Fibroblast of mammary gland (primary cell): ENCODE data around the gene NCKAP5L.
"Not testable (repeated sequence)": the region's sequence is repeated elsewhere in the genome, so short reads cannot be mapped to it uniquely, and the experiment has no call there.

Experiments used
- DNase-seq: peaks from one replicate; pipeline ENCODE4 v3.0.0-alpha.2; 2010; ENCODE audit warnings: low read depth
- H3K4me3 ChIP-seq: 2 replicates; pipeline ENCODE4 v1.5.1; 2011; ENCODE audit warnings: low read depth, mild to moderate bottlenecking, low read length, moderate library complexity; ENCODE audit not compliant: control insufficient read depth
- TF ChIP-seq, protein P1 (sequence below): conservative IDR thresholded peaks from 2 replicates; pipeline ENCODE4 v1.5.1; 2011; ENCODE audit warnings: low read depth, low read length, inconsistent platforms; ENCODE audit not compliant: control insufficient read depth, insufficient read depth

The NCKAP5L gene

GRCh38 chr12:49873361-49873934 is 45.2 kb upstream of the NCKAP5L start:
- DNase-seq, result peak; percentile 49
- H3K4me3 ChIP-seq, result no peak overlapping the region
- TF ChIP-seq, protein P1, sequence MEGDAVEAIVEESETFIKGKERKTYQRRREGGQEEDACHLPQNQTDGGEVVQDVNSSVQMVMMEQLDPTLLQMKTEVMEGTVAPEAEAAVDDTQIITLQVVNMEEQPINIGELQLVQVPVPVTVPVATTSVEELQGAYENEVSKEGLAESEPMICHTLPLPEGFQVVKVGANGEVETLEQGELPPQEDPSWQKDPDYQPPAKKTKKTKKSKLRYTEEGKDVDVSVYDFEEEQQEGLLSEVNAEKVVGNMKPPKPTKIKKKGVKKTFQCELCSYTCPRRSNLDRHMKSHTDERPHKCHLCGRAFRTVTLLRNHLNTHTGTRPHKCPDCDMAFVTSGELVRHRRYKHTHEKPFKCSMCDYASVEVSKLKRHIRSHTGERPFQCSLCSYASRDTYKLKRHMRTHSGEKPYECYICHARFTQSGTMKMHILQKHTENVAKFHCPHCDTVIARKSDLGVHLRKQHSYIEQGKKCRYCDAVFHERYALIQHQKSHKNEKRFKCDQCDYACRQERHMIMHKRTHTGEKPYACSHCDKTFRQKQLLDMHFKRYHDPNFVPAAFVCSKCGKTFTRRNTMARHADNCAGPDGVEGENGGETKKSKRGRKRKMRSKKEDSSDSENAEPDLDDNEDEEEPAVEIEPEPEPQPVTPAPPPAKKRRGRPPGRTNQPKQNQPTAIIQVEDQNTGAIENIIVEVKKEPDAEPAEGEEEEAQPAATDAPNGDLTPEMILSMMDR, result no peak

DNA sequence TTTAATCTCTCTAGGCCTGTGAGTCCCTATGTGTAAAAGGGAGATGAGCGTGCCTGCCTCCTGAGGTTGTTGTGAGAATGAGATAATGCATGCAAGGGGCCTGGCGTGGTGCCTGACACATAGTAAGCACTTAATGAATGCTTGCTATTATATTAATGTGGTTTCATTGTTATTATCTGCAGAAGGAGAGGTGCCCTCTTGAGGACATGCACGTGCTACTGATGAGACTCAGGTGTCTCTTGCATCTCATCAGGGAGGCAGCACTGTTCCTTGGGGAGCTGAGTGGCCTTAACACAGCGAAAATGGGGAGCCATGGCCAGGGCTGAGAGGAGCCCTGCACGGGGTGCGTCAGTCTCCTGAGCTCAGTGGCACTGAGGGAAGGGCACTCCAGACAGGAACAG is 44.6 kb upstream of the NCKAP5L start:
- TF ChIP-seq, protein P1, result no peak
- H3K4me3 ChIP-seq, result no peak overlapping the region
- DNase-seq, result peak; percentile 41

- no peak for DNase-seq
- H3K4me3 ChIP-seq, result no peak overlapping the region
- TF ChIP-seq, protein P1, result no peak
Observed at GRCh38 chr12:49872381-49872780, 44.2 kb upstream of the NCKAP5L start.

GRCh38 chr12:49871811-49872251 is 43.6 kb upstream of the NCKAP5L start:
- not testable (repeated sequence) for DNase-seq, H3K4me3 ChIP-seq

DNA sequence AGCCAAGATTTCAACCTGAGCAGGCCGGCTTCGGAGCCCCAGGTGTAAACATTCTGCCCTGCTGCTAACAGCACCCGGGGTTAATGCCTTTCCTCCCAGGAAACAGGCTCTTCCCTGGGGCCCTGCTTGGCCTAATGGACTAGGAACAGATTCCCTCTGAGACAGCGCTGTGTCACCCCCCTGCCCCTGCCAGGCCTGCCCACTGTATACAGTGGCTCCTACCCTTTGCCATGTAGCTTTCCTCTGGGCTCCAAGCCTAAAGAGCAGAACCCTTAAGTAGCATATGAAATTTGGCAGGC is 43.0 kb upstream of the NCKAP5L start:
- TF ChIP-seq, protein P1, result no peak
- no peak for DNase-seq
- H3K4me3 ChIP-seq, result no peak overlapping the region

DNA sequence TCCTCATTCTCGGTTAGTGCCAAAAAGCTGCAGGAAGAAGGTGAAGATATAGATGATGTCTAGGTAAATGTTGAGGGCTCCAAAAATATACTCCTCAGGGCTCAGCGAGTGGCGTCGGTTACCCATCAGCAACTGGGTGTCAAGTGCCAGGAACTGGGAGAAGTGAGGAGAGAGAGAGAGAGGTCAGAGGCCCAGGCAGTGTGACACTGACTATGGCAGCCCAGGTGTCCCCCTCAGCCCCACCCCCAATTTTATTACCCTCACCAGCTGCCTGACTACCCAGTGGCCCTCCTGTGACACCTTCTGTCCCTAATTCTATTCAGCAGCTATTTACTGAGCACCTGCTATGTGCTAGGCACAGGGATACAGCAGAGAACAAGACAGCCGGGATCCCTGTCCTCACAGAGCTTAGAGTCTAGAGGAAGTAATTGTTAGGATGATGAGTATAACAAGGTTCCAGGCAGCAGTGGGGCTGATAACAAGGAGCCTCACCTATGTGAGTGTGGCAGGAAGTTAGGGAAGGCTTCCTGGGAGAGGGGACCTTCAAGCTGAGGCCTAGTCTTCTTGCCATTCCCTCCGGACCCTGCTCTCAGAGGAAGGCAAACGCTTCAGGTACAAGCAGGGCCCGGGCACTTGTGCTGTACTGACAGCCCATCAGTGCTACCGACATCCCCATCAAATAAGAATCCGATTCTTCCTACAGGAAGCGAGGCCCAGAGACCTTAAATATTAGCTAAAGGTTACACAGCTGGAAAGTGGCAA is 42.5 kb upstream of the NCKAP5L start:
- DNase-seq, result no peak
- no peak overlapping the region for H3K4me3 ChIP-seq
- TF ChIP-seq, protein P1, result no peak

- DNase-seq, result no peak
- TF ChIP-seq, protein P1, result no peak
- H3K4me3 ChIP-seq, result no peak overlapping the region
Observed at GRCh38 chr12:49869816-49870500, 41.7 kb upstream of the NCKAP5L start.
